B cell (primary cell): ENCODE results near the gene SLC2A5. TPM values are rescaled to one million over a fixed set of nuclear protein-coding genes. Genes with fewer than 3 reads are reported as not detected.

ENCODE experiments used
- ATAC-seq: fragments of 200-7000 bp; cut with Tn5 transposase; one replicate; pipeline ENCODE4 v1.10.0; 2021; ENCODE audit warnings: low read depth, mild to moderate bottlenecking, moderate number of reproducible peaks, moderate library complexity
- CTCF ChIA-PET: fragments of 350-600 bp; sonication (Branson Sonifier 250); formaldehyde crosslinking; loops from one replicate; lab custom pipeline; 2021; ENCODE audit warnings: antibody characterized with exemption, inconsistent platforms; lab: Charles Lee
- POLR2A ChIA-PET: fragments of 350-600 bp; sonication (Branson Sonifier 250); formaldehyde crosslinking; loops from one replicate; lab custom pipeline; 2021; ENCODE audit warnings: antibody characterized with exemption; lab: Charles Lee
- DNase-seq: peaks from one replicate; pipeline ENCODE4 v3.0.0; 2013
- H2AFZ ChIP-seq: 2 replicates; pipeline ENCODE4 v1.6.1; 2012; ENCODE audit warnings: mild to moderate bottlenecking, low read depth, low read length; ENCODE audit not compliant: insufficient read depth, poor library complexity, severe bottlenecking
- H3K27ac ChIP-seq, 2 donors: 1 replicate in 1 of 2; 2 replicates in 1 of 2; pipeline ENCODE4 v1.5.1; 2012 to 2013; ENCODE audit warnings: low read length in 2 of 2, mild to moderate bottlenecking in 2 of 2, moderate library complexity in 1 of 2
- H3K27me3 ChIP-seq, 4 experiments: fragments of 200-600 bp in 1 of 4; sonication (generic) in 1 of 4; replicated peaks in 1 of 4; 1 replicate in 2 of 4; 2 replicates in 2 of 4; pipeline versions ENCODE4 v1.6.1 to v1.7.0; 2013 to 2016; ENCODE audit warnings: low read length in 3 of 4, mild to moderate bottlenecking in 2 of 4, mixed read lengths in 1 of 4, moderate library complexity in 1 of 4; ENCODE audit not compliant: insufficient read depth in 4 of 4, control insufficient read depth in 3 of 4; ENCODE audit errors: control extremely low read depth in 1 of 4
- H3K36me3 ChIP-seq, 2 experiments: replicated peaks in 1 of 2; 1 replicate in 1 of 2; 2 replicates in 1 of 2; pipeline versions ENCODE4 v1.6.1 to v1.7.1; 2013; ENCODE audit warnings: low read length in 1 of 2; ENCODE audit not compliant: insufficient read depth in 2 of 2, control insufficient read depth in 1 of 2; ENCODE audit errors: control extremely low read depth in 1 of 2, extremely low read depth in 1 of 2
- H3K4me1 ChIP-seq, 2 donors: fragments of 200-600 bp in 1 of 2; sonication (generic) in 1 of 2; 1 replicate in 1 of 2; 2 replicates in 1 of 2; pipeline versions ENCODE4 v1.5.1 to v1.6.1; 2013 to 2017; ENCODE audit warnings: low read length in 2 of 2; ENCODE audit not compliant: control insufficient read depth in 2 of 2, insufficient read depth in 2 of 2
- H3K4me2 ChIP-seq: replicated peaks from 2 replicates; pipeline ENCODE3; 2012; ENCODE audit warnings: mild to moderate bottlenecking, low read depth, low read length; ENCODE audit not compliant: poor library complexity, severe bottlenecking
- H3K4me3 ChIP-seq, 5 experiments: fragments of 200-600 bp in 1 of 5; sonication (generic) in 1 of 5; 1 replicate in 3 of 5; 2 replicates in 2 of 5; pipeline versions ENCODE4 v1.5.1 to v1.7.0; 2011 to 2016; ENCODE audit warnings: low read length in 4 of 5, mild to moderate bottlenecking in 4 of 5, low read depth in 2 of 5, control low read depth in 1 of 5, moderate library complexity in 1 of 5; ENCODE audit not compliant: insufficient read depth in 1 of 5; ENCODE audit errors: control extremely low read depth in 1 of 5, extremely low read depth in 1 of 5
- H3K79me2 ChIP-seq: fragments of 200-600 bp; sonication (generic); one replicate; pipeline ENCODE4 v1.6.0; 2016; ENCODE audit warnings: low read length; ENCODE audit not compliant: control insufficient read depth, insufficient read depth
- H3K9ac ChIP-seq: fragments of 200-600 bp; sonication (generic); 2 replicates; pipeline ENCODE4 v1.6.1; 2017; ENCODE audit warnings: mild to moderate bottlenecking, low read length, moderate library complexity
- H3K9me3 ChIP-seq, 3 donors: one replicate each; pipeline versions ENCODE4 v1.6.1 to v1.7.1; 2013; ENCODE audit warnings: low read length in 2 of 3; ENCODE audit not compliant: control insufficient read depth in 2 of 3, insufficient read depth in 1 of 3; ENCODE audit errors: control extremely low read depth in 1 of 3
- H4K20me1 ChIP-seq: 2 replicates; pipeline ENCODE4 v1.6.0; 2012; ENCODE audit warnings: mild to moderate bottlenecking, low read length; ENCODE audit not compliant: insufficient read depth, control insufficient read depth, poor library complexity, severe bottlenecking
- H3K27ac Mint-ChIP-seq: one replicate; pipeline ENCODE4 v1.8.0; 2021; ENCODE audit warnings: mixed read lengths
- H3K27me3 Mint-ChIP-seq: one replicate; pipeline ENCODE4 v1.8.0; 2021; ENCODE audit warnings: mixed read lengths
- H3K4me1 Mint-ChIP-seq: one replicate; pipeline ENCODE4 v1.8.0; 2021; ENCODE audit warnings: mixed read lengths
- H3K4me3 Mint-ChIP-seq: one replicate; pipeline ENCODE4 v1.8.0; 2021; ENCODE audit warnings: mixed read lengths
- H3K9me3 Mint-ChIP-seq: one replicate; pipeline ENCODE4 v1.8.0; 2022; ENCODE audit warnings: mixed read lengths; ENCODE audit not compliant: insufficient read depth
- EZH2 ChIP-seq: IDR thresholded peaks from 2 replicates; pipeline ENCODE4 v1.6.1; 2012; ENCODE audit warnings: borderline replicate concordance, low read depth, mild to moderate bottlenecking, moderate library complexity, low read length; ENCODE audit not compliant: insufficient read depth, poor library complexity, severe bottlenecking
- WGBS: methylation state at CpG from one replicate; pipeline ENCODE4 v1.1.5; 2013; ENCODE audit warnings: missing lambda C conversion rate; ENCODE audit not compliant: insufficient coverage; 5-methylcytosine and 5-hydroxymethylcytosine counted together
- intact Hi-C: fragments of 100-400 bp; cut with micrococcal nuclease; formaldehyde crosslinking; loops from one replicate; pipeline ENCODE4 v1.10.0; 2022
- polyA minus RNA-seq: library from RNA; depleted of rRNA, polyadenylated mRNA; stranded (reverse); fragments of >200 nt; gene quantifications from 2 replicates; pipeline ENCODE4 v1.2.3, GENCODE V29; 2012
- polyA plus RNA-seq: library from polyadenylated mRNA; depleted of rRNA; stranded (reverse); fragments of >200 nt; gene quantifications from 2 replicates; pipeline ENCODE4 v1.2.3, GENCODE V29; 2012
- total RNA-seq, 2 donors: library from RNA; stranded (reverse); fragments of 120-200 nt in 1 of 2; gene quantifications; 1 replicate in 1 of 2; 2 replicates in 1 of 2; pipeline versions ENCODE4 v1.2.3 to v1.2.4, GENCODE V29; 2013 to 2022
- TF ChIP-seq, protein P1 (sequence below): fragments of 200-600 bp; IDR thresholded peaks from one replicate; pipeline ENCODE4 v1.8.0; 2022; ENCODE audit warnings: antibody characterized with exemption, mild to moderate bottlenecking

The SLC2A5 gene, protein sequence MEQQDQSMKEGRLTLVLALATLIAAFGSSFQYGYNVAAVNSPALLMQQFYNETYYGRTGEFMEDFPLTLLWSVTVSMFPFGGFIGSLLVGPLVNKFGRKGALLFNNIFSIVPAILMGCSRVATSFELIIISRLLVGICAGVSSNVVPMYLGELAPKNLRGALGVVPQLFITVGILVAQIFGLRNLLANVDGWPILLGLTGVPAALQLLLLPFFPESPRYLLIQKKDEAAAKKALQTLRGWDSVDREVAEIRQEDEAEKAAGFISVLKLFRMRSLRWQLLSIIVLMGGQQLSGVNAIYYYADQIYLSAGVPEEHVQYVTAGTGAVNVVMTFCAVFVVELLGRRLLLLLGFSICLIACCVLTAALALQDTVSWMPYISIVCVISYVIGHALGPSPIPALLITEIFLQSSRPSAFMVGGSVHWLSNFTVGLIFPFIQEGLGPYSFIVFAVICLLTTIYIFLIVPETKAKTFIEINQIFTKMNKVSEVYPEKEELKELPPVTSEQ
- total RNA-seq (28.8 and 29.5 TPM in 2 replicates), polyA plus RNA-seq (16.7 and 19.9 TPM in 2 replicates), polyA minus RNA-seq (10.6 and 17.1 TPM in 2 replicates)
- 17.1 TPM for total RNA-seq (2013)

DNA sequence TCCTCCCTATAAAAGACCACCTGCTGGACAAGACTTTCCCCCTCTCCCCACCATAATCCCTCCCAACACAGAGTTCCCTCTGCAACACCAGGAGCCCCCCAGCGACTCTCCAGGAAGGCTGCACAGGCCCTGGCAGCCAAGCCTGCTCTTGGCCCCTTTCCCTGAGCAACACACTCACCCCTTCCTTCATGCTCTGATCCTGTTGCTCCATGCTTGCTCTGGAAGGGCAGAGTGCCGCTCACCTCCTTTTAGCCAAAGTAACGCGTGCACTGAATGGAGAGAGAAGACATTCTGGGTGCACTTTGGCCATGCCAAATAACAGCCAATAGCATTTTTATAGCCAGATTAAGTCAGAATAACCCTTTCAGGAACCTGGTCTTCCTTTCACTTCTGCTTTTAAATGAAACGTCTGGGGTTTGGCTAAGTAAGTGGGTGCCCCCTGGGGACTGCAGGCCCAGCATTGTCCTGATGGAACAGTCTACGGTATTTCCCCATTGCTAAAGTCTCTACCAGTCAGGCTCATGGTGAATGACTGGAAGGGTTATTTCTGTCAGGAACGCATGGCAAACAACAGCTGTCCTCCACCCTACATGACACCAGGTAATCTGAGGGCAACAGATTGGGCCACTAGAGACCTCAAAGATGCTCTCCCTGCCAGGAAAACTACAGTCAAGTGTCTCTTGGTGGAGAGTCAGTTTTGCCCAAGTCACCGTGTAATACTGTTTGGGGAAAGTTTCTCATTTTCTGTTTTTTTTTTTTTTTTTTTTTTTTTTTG, at the start of gene SLC2A5:
Gene SLC2A5 (minus strand): TSS at position 310 of the 775 bp plus-strand sequence. CDS start 99 bp downstream, at position 211.
- peak within 1 kb of the TSS; percentile 68 for H3K9ac ChIP-seq
- no peaks in the 10 kb centered on the region for H3K9me3 ChIP-seq
- no peaks in the 10 kb centered on the region for H3K27me3 ChIP-seq
- H3K27me3 Mint-ChIP-seq, result no peaks in the 10 kb centered on the region
- no peaks in the 10 kb centered on the region for H3K9me3 Mint-ChIP-seq
- peak within 1 kb of the TSS; percentile 22 to 70 (median 65) for H3K4me3 ChIP-seq
- H3K79me2 ChIP-seq, result peaks cover 36% of the 10 kb centered on the region
- peak within 1 kb of the TSS; percentile 48 for H2AFZ ChIP-seq
- H4K20me1 ChIP-seq, result no peaks in the 10 kb centered on the region
- intact Hi-C loops, result loop anchor here (1.0 to 2.0 kb wide), 4 partner anchors 11 to 59 kb away; partner anchors contain the start of gene GPR157
- H3K4me3 Mint-ChIP-seq, result peak within 1 kb of the TSS; percentile 95
- H3K27ac Mint-ChIP-seq, result peak within 1 kb of the TSS; percentile 84
- WGBS, result 0% methylated on average over 1 of the region's 8 CpGs
- H3K27ac ChIP-seq, result peak within 1 kb of the TSS; percentile 71 to 78
- ChIA-PET CTCF (interaction anchor here (0.6 to 1.2 kb wide), 5 partner anchors 10 to 64 kb away, joined by 3 read pairs; partner anchors contain the start of gene GPR157), POLR2A (interaction anchor here (1.1 kb wide), 1 partner anchor 12 kb away, joined by 7 read pairs; no protein-coding TSS in a partner anchor)
- peak within 1 kb of the TSS; percentile 86 for H3K4me2 ChIP-seq
- H3K36me3 ChIP-seq, result no peaks in the 10 kb centered on the region
- TF ChIP-seq EZH2, result no peak
- TF ChIP-seq, protein P1, sequence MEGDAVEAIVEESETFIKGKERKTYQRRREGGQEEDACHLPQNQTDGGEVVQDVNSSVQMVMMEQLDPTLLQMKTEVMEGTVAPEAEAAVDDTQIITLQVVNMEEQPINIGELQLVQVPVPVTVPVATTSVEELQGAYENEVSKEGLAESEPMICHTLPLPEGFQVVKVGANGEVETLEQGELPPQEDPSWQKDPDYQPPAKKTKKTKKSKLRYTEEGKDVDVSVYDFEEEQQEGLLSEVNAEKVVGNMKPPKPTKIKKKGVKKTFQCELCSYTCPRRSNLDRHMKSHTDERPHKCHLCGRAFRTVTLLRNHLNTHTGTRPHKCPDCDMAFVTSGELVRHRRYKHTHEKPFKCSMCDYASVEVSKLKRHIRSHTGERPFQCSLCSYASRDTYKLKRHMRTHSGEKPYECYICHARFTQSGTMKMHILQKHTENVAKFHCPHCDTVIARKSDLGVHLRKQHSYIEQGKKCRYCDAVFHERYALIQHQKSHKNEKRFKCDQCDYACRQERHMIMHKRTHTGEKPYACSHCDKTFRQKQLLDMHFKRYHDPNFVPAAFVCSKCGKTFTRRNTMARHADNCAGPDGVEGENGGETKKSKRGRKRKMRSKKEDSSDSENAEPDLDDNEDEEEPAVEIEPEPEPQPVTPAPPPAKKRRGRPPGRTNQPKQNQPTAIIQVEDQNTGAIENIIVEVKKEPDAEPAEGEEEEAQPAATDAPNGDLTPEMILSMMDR, result no peak
- peak; percentile 89 for DNase-seq
- peaks cover 49 to 58% of the 10 kb centered on the region in 2 donors for H3K4me1 ChIP-seq
- peaks cover 69% of the 10 kb centered on the region for H3K4me1 Mint-ChIP-seq
- ATAC-seq, result peak; percentile 98
